IPS-15b (cell line): ENCODE results near the gene SET.
"Not testable (repeated sequence)": the region's sequence is repeated elsewhere in the genome, so short reads cannot be mapped to it uniquely, and the experiment has no call there.

ENCODE experiments used
- H3K27me3 ChIP-seq: one replicate; pipeline ENCODE4 v1.6.1; 2013; ENCODE audit warnings: low read length; ENCODE audit not compliant: control insufficient read depth, insufficient read depth
- H3K36me3 ChIP-seq: one replicate; pipeline ENCODE4 v1.6.1; 2013; ENCODE audit warnings: low read length; ENCODE audit not compliant: control insufficient read depth, insufficient read depth
- H3K4me1 ChIP-seq: one replicate; pipeline ENCODE4 v1.6.1; 2013; ENCODE audit warnings: mild to moderate bottlenecking, low read length; ENCODE audit not compliant: control insufficient read depth, insufficient read depth
- H3K4me3 ChIP-seq: one replicate; pipeline ENCODE4 v1.5.1; 2013; ENCODE audit warnings: low read depth, low read length
- H3K9ac ChIP-seq: one replicate; pipeline ENCODE4 v1.6.1; 2013; ENCODE audit warnings: low read depth, mild to moderate bottlenecking, low read length
- H3K9me3 ChIP-seq: one replicate; pipeline ENCODE4 v1.6.1; 2013; ENCODE audit warnings: mild to moderate bottlenecking, low read length; ENCODE audit not compliant: control insufficient read depth, insufficient read depth

SET gene, protein sequence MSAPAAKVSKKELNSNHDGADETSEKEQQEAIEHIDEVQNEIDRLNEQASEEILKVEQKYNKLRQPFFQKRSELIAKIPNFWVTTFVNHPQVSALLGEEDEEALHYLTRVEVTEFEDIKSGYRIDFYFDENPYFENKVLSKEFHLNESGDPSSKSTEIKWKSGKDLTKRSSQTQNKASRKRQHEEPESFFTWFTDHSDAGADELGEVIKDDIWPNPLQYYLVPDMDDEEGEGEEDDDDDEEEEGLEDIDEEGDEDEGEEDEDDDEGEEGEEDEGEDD

DNA sequence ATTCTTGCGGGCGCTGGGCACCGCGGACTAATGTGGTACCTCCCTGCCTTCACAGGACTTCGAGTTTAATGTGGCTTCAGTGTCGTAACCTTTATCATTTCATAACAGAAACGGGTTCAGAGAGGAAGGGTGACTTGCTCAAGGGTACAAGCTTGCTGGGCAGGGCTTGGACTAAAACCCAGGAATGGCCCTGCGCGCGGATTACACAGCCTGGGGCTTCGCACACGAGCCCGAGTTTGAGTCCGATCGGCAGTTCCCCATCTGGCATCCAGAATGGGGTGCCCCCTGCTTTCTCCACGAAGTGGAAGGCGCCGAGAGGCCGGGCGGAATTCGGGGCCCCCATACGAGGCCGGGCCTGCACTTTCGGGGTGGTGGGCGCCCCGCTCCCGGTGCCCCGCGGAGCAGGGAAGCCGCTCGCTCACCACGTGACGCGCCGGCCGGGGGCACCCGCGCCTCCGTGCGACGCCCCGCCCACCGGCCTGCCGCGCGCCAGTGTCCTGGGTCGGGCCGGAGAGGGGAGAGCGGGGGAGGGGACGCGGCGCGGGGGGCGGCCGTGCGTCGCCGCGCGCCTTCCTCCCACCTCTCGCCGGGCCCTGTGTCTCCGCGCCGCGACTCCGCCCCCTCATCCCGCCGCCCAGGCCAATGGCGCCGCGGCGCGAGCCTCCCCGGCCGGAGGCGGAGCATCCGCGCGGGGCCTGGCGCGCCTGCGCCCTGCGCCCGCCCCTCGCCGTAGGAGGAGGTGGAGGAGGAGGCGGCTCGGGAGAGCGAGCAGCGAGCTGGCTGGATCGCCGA is at the start of gene SET:
SET (plus strand) TSS at position 722 of the 792 bp plus-strand sequence. CDS start 361 bp downstream, outside the sequence.
- H3K4me3 ChIP-seq: peak within 1 kb of the TSS; percentile 100

DNA sequence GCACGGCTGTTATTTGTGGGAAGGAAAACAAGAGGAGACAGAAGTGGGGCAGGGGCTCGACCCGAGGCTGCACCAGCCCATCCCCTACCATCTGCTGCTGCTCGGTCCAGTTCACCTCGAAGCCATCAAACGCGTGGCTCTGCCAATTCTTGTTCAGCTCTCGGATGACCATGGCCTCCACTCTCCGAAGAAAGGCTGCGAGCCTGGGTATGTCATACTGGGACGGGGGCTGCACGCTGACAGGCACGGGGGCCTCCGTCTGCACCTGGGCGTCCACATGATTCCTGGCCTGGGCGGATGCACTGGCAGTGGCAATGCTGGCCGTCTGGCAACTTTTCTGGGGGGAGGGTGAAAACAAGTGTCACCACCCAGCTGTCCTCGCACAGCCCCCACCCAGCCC is 48.4 kb upstream of the SET start:
- H3K9ac ChIP-seq: no peak overlapping the region
- H3K4me3 ChIP-seq: no peak overlapping the region
- no peaks in the 10 kb centered on the region for H3K9me3 ChIP-seq
- H3K4me1 ChIP-seq: no peaks in the 10 kb centered on the region
- peaks cover 19% of the 10 kb centered on the region for H3K36me3 ChIP-seq
- no peaks in the 10 kb centered on the region for H3K27me3 ChIP-seq

More for the DNA sequence above, at the start of gene SET:
- Histone ChIP-seq H3K27me3 (no peaks in the 10 kb centered on the region), H3K36me3 (peaks cover 30% of the 10 kb centered on the region), H3K9ac (peak within 1 kb of the TSS; percentile 91), H3K4me1 (peaks cover 10% of the 10 kb centered on the region), H3K9me3 (no peaks in the 10 kb centered on the region)

DNA sequence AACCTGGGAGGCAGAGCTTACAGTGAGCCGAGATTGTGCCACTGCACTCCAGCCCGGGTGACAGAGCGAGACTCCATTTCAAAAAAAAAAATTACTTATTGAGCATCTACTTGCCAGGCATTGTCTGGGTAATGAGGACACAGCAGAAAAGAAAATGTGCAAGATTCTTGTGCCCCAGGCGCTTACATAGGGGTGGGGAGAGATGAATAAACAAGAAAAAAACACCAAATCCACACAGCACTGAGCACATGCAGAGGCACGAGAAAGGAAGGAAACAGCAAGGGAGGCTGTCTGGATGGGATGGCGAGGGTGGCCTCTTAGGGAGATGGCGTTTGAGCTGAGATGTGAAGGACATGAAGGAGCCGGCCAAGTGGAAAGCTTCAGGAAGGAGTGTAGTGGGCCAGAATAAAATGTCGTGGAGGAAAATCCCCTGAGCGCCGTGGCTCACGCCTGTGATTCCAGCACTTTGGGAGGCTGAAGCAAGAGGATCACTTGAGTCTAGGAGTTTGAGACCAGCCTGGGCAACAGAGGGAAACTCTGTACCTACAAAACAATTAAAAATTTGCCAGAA is 46.3 kb upstream of the SET start:
- no peaks in the 10 kb centered on the region for H3K27me3 ChIP-seq
- no peaks in the 10 kb centered on the region for H3K9me3 ChIP-seq
- no peak overlapping the region for H3K4me3 ChIP-seq
- H3K4me1 ChIP-seq: no peaks in the 10 kb centered on the region
- H3K9ac ChIP-seq: no peak overlapping the region
- peaks cover 6% of the 10 kb centered on the region for H3K36me3 ChIP-seq

DNA sequence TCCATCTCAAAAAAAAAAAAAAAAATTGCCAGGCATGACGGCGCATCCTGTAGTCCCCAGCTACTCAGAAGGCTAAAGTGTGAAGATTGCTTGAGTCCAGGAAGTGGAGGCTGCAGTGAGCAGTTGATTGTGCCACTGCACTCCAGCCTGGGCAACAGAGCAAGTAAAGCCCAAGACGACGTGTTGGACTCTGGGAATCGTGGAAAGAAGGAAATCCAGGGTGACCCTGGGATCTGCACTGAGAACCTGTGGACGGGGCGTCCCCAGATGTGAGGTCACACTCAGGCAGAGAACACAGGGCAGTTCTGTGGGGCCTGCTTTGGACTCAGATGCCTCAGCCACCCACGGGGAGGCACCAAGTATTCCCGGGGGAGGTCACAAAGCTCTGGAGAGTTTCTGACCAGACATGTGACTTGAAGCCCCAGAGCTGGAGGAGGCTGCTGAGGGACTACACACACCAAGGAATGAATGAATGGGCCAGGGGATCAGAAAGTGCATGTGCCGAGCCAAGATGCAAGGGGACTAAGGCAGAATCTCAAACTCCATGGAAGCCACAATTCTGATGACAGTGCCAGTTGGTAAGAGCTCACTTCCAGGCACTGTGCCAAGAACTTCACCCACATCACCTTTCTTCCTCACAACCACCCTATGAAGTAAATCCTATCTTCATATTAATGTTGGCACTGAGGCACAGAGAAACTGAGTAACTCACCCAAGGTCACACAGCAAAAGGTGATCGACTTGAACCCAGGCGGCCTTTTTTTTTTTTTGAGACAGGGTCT is 45.3 kb upstream of the SET start:
- H3K4me1 ChIP-seq: no peaks in the 10 kb centered on the region
- H3K27me3 ChIP-seq: no peaks in the 10 kb centered on the region
- peaks cover 4% of the 10 kb centered on the region for H3K36me3 ChIP-seq
- H3K9ac ChIP-seq: no peak overlapping the region
- no peaks in the 10 kb centered on the region for H3K9me3 ChIP-seq
- H3K4me3 ChIP-seq: no peak overlapping the region

DNA sequence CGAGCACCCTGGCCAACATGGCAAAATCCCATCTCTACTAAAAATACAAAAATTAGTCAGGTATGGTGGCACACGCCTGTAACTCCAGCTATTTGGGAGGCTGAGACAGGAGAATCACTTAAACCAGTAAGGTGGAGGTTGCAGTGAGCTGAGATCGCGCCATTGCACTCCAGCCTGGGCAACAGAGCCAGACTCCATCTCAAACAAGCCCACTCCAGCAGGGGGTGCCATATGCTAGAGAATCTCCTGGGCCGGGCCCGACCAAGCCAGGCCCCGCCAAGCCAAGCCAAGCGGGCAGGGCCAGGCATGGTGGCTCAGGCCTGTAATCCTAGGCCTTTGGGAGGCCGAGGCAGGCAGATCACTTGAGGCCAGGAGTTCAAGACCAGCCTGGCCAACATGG is 40.8 kb upstream of the SET start:
- H3K27me3 ChIP-seq, H3K36me3 ChIP-seq, H3K9ac ChIP-seq, H3K4me3 ChIP-seq, H3K4me1 ChIP-seq, H3K9me3 ChIP-seq: not testable (repeated sequence)

DNA sequence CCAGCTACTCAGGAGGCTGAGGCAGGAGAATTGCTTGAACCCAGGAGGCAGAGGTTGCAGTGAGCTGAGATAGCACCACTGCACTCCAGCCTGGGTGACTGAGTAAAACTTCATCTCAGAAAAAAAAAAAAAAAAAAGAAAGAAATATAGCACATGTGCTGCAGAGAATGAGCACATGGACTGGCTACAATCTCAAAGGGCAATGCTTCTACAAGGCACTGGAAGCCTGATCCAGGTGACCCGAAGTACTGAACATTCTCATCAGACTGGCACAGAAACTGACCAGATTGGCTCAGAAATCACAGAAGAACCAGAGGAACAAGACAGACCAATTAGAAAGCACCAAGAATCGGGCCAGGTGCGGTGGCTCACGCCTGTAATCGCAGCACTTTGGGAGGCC is 37.2 kb upstream of the SET start:
- Histone ChIP-seq H3K4me3 (no peak overlapping the region), H3K4me1 (no peaks in the 10 kb centered on the region), H3K9me3 (no peaks in the 10 kb centered on the region), H3K36me3 (no peaks in the 10 kb centered on the region), H3K9ac (no peak overlapping the region), H3K27me3 (no peaks in the 10 kb centered on the region)

DNA sequence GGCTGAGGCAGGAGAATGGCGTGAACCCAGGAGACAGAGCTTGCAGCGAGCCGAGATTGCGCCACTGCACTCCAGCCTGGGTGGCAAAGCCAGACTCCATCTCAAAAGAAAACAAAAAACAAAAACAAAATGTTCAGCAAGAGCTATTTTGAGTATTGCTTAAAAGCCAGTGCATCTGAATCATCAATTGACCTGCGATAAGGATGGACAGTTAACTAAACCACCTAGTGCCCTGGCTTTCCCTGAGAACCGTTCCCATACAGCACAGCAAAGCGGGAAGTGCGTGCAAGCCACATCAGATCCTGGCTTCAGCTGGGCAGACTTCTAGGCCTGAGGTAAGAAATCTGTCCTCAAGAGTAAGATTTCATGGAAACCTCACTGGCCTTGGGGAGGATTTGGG is 35.1 kb upstream of the SET start:
- H3K4me1 ChIP-seq: no peaks in the 10 kb centered on the region
- H3K27me3 ChIP-seq: no peaks in the 10 kb centered on the region
- H3K4me3 ChIP-seq: no peak overlapping the region
- no peaks in the 10 kb centered on the region for H3K36me3 ChIP-seq
- H3K9me3 ChIP-seq: no peaks in the 10 kb centered on the region
- no peak overlapping the region for H3K9ac ChIP-seq

DNA sequence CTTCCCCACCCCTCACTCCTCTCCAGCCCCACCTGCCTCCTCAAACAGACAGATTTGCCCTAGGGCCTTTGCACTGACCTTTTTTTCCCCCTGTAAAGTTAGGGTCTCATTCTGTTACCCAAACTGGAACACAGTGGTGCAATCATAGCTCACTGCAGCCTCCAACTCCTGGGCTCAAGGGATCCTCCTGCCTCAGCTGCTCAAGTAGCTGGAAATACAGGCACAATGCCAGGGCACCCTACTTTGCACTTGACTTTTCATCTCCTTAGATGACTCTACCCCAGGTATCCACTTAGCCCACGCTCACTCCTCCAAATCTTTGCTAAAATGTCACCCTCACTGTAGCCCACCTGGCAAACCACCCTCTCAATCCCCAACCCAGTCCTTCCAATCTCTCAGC is 34.5 kb upstream of the SET start:
- Histone ChIP-seq H3K4me3 (no peak overlapping the region), H3K4me1 (no peaks in the 10 kb centered on the region), H3K9ac (no peak overlapping the region), H3K36me3 (no peaks in the 10 kb centered on the region), H3K27me3 (no peaks in the 10 kb centered on the region), H3K9me3 (no peaks in the 10 kb centered on the region)

DNA sequence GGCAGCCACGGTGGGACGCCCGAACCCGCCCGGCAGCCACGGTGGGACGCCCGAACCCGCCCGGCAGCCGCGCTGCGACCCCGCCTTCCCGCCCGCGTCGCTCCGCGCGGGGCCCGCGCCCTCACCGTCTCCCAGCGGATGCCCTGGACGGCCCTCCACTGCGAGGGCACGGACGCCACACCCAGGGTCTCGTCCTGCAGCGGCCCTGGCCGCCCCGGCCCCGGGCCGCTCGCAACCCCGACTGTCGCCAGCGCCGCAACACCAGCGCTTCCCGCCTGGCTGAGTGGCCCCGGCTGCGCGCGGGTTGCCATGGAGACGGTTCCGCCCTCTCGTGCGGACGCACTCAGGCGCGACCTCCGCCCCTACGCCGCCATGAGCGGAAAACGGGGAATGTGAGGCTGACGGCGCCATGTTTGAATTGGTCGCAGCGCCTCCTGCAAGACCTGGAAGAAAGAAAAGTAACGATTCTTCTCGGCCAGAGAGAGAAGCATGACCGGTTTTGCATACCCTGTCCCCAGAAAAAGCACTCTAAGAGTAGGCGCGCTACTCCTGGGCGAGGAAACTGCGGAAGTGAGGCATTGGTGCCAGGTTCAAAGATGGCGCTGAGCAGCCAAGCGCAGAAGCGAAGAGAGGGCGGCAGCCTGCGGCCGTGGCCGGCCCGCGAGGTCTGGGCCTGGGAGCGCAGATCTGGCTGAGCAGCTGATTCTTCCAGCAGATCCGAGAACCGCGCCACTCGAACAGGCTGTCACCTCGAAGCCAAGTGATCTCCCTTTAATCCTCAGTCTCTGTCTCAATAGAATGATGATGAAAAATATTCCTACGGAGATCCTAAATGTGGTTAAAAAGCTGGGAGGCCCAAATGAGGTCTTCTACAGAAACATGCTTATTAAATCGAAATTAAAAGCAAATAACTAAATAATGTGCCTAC is 32.3 kb upstream of the SET start, which contains the start of gene DYNC2I2:
DYNC2I2 (minus strand) TSS at position 432 of the 928 bp plus-strand sequence; CDS start at position 311, 121 bp downstream.
- H3K27me3 ChIP-seq: no peaks in the 10 kb centered on the region
- no peaks in the 10 kb centered on the region for H3K9me3 ChIP-seq
- no peaks in the 10 kb centered on the region for H3K36me3 ChIP-seq
- no peaks in the 10 kb centered on the region for H3K4me1 ChIP-seq
- H3K4me3 ChIP-seq: peak within 1 kb of the TSS; percentile 76
- H3K9ac ChIP-seq: peak within 1 kb of the TSS; percentile 98

DNA sequence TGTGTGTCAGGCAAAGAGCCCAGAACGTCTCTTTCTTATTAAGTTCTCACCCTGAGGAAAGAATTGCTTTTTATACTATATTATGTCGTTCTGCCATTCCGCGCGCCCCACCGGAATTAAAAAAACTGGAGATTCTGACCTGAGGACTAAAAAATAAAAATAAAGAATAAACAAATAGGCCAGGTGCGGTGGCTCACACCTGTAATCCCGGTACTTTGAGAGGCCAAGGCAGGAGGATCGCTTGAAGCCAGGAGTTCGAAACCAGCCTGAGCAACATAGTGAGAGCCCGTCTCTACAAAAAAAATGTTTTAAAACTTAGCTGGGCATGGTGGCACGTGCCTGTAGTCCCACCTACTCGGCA is 31.7 kb upstream of the SET start:
- Histone ChIP-seq H3K4me3 (no peak overlapping the region), H3K9ac (no peak overlapping the region), H3K36me3 (no peaks in the 10 kb centered on the region), H3K27me3 (no peaks in the 10 kb centered on the region), H3K9me3 (no peaks in the 10 kb centered on the region), H3K4me1 (no peaks in the 10 kb centered on the region)

DNA sequence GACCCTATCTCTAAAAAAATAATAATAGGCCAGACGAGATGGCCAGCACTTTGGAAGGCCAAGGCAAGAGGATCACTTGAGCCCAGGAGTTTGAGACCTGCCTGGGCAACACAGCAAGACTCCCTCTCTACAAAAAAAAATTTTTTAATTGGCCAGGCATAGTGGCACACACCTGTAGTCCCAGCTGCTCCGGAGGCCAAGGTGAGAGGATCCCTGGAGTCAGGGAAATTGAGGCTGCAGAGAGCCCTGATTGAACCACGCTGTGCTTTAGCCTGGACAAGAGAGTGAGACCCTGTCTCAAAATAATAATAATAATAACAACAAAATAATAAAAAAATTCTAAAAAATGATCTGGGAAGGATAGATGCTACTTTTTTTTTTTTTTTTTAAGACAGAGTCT is 31.2 kb upstream of the SET start:
- Histone ChIP-seq H3K4me1 (no peaks in the 10 kb centered on the region), H3K27me3 (no peaks in the 10 kb centered on the region), H3K36me3 (no peaks in the 10 kb centered on the region), H3K9me3 (no peaks in the 10 kb centered on the region), H3K4me3 (no peak overlapping the region), H3K9ac (no peak overlapping the region)
